K562 (cell line): Measurements from ENCODE around the gene ALK. TPM values are rescaled to one million over a fixed set of nuclear protein-coding genes. Genes with fewer than 3 reads are reported as not detected.

Experiments
- ATAC-seq: fragments of 200-7000 bp; cut with Tn5 transposase; 3 replicates; pipeline ENCODE4 v1.9.1; 2020; ENCODE audit warnings: moderate library complexity
- BruUV-seq: library from RNA; stranded (reverse); fragments of 400-500 nt; replicated peaks from 2 replicates; lab custom pipeline; 2021; lab: Mats Ljungman, UMichigan
- CTCF ChIA-PET: fragments of 300-600 bp; formaldehyde crosslinking; extraction: SDS; loops from one replicate; lab custom pipeline; 2021; ENCODE audit warnings: low intra/inter-chr PET ratio; lab: Yijun Ruan, JAX
- POLR2A ChIA-PET: fragments of 300-600, 350-650 bp; sonication (Branson Sonifier 250); formaldehyde crosslinking; extraction: SDS; loops from one replicate; lab custom pipeline; 2021; ENCODE audit warnings: antibody characterized with exemption, inconsistent platforms; lab: Yijun Ruan, JAX
- DNase-seq, 4 experiments: peaks; one replicate each; pipeline versions ENCODE4 v3.0.0 to v3.0.0-alpha.2; 2011 to 2018; ENCODE audit warnings: low spot score in 3 of 4, mixed read lengths in 3 of 4; ENCODE audit errors: extremely low read depth in 1 of 4
- FAIRE-seq: peaks from 2 replicates; lab custom pipeline; 2011; peaks lifted over from hg19 to GRCh38; lab: Jason Lieb, UNC
- H2AFZ ChIP-seq: 2 replicates; pipeline ENCODE4 v1.6.0; 2011; ENCODE audit warnings: low read depth, low read length, control low read depth, inconsistent platforms
- H3K27ac ChIP-seq: fragments of 200-600 bp; 3 replicates; pipeline ENCODE4 v1.8.0; 2011; ENCODE audit warnings: low read depth, mild to moderate bottlenecking, control low read depth, inconsistent platforms, low read length, moderate library complexity, mixed read lengths; ENCODE audit errors: extremely low read depth
- H3K27me3 ChIP-seq, 2 experiments: fragments of 300-600 bp in 1 of 2; 2 replicates in 1 of 2; 3 replicates in 1 of 2; pipeline versions ENCODE4 v1.6.0 to v1.8.0; 2011; ENCODE audit warnings: inconsistent platforms in 2 of 2, low read length in 2 of 2, mild to moderate bottlenecking in 1 of 2, mixed read lengths in 1 of 2, moderate library complexity in 1 of 2; ENCODE audit not compliant: control insufficient read depth in 2 of 2, insufficient read depth in 2 of 2
- H3K36me3 ChIP-seq: fragments of 300-600 bp; 3 replicates; pipeline ENCODE4 v1.8.0; 2011; ENCODE audit warnings: mild to moderate bottlenecking, low read length, inconsistent platforms; ENCODE audit not compliant: control insufficient read depth, insufficient read depth
- H3K4me1 ChIP-seq, 2 experiments: fragments of 200-600 bp in 1 of 2; replicated peaks in 1 of 2; 2 replicates in 1 of 2; 3 replicates in 1 of 2; pipeline versions ENCODE4 v1.5.1 to v1.8.0; 2011; ENCODE audit warnings: inconsistent platforms in 2 of 2, low read length in 2 of 2, mild to moderate bottlenecking in 1 of 2, mixed read lengths in 1 of 2, moderate library complexity in 1 of 2; ENCODE audit not compliant: control insufficient read depth in 2 of 2, insufficient read depth in 2 of 2
- H3K4me2 ChIP-seq: 2 replicates; pipeline ENCODE4 v1.6.1; 2011; ENCODE audit warnings: low read length, control low read depth, inconsistent platforms, mixed read lengths; ENCODE audit not compliant: insufficient read depth
- H3K4me3 ChIP-seq: fragments of 200-600 bp; sonication (generic), shearing (Covaris generic); 2 replicates; pipeline ENCODE4 v1.5.1; 2016; ENCODE audit warnings: control low read depth, inconsistent platforms
- H3K79me2 ChIP-seq: fragments of 200-600 bp; 3 replicates; pipeline ENCODE4 v1.8.0; 2011; ENCODE audit warnings: low read length, inconsistent platforms; ENCODE audit not compliant: control insufficient read depth, insufficient read depth
- H3K9ac ChIP-seq, 2 experiments: 2 replicates each; pipeline versions ENCODE4 v1.6.0 to v1.6.1; 2011; ENCODE audit warnings: low read depth in 2 of 2, low read length in 2 of 2, control low read depth in 1 of 2, inconsistent platforms in 1 of 2, mild to moderate bottlenecking in 1 of 2, mixed read lengths in 1 of 2; ENCODE audit not compliant: insufficient read depth in 1 of 2
- H3K9me1 ChIP-seq: one replicate; pipeline ENCODE4 v1.6.0; 2011; ENCODE audit warnings: inconsistent platforms, mild to moderate bottlenecking, low read length, moderate library complexity; ENCODE audit not compliant: control insufficient read depth, insufficient read depth
- H3K9me3 ChIP-seq: replicated peaks from 2 replicates; pipeline ENCODE4 v1.5.1; 2011; ENCODE audit warnings: low read depth, low read length, inconsistent platforms; ENCODE audit not compliant: control insufficient read depth, insufficient read depth
- H4K20me1 ChIP-seq: replicated peaks from 2 replicates; pipeline ENCODE4 v1.6.1; 2011; ENCODE audit warnings: low read length, inconsistent platforms, mixed read lengths; ENCODE audit not compliant: control insufficient read depth, insufficient read depth
- ATF1 ChIP-seq, 2 experiments: fragments of 450-650 bp in 1 of 2; IDR thresholded peaks; 2 replicates each; pipeline ENCODE4 v1.6.1; 2016; ENCODE audit warnings: missing compliant biosample characterization in 1 of 2, missing genetic modification characterization in 1 of 2
- CHD2 ChIP-seq: IDR thresholded peaks from 2 replicates; pipeline ENCODE4 v1.6.1; 2011; ENCODE audit warnings: low read depth, low read length
- FIP1L1 ChIP-seq: fragments of 200-400 bp; formaldehyde crosslinking; IDR thresholded peaks from 2 replicates; pipeline ENCODE4 v1.6.1; 2018; ENCODE audit warnings: mild to moderate bottlenecking, low read depth, low read length; ENCODE audit not compliant: poor library complexity, severe bottlenecking
- GATAD2B ChIP-seq: fragments of 450-650 bp; IDR thresholded peaks from 2 replicates; pipeline ENCODE4 v1.6.1; 2017; ENCODE audit warnings: mild to moderate bottlenecking, borderline replicate concordance
- PHTF2 ChIP-seq: fragments of 250-450 bp; sonication (Bioruptor Pico); IDR thresholded peaks from 2 replicates; pipeline ENCODE4 v1.5.0; 2021; ENCODE audit warnings: mild to moderate bottlenecking
- SNAPC5 ChIP-seq: fragments of 250-450 bp; sonication (Bioruptor Pico); IDR thresholded peaks from 2 replicates; pipeline ENCODE4 v1.8.0; 2021; ENCODE audit warnings: moderate library complexity, mild to moderate bottlenecking, inconsistent platforms
- ZNF695 ChIP-seq: fragments of 450-650 bp; formaldehyde crosslinking; IDR thresholded peaks from 2 replicates; pipeline ENCODE4 v1.4.0; 2020; ENCODE audit warnings: mild to moderate bottlenecking, moderate library complexity
- ZNF766 ChIP-seq: fragments of 200-800 bp; sonication (Bioruptor generic); conservative IDR thresholded peaks from 2 replicates; pipeline ENCODE4 v1.6.1; 2016; ENCODE audit warnings: missing genetic modification characterization, missing compliant biosample characterization
- ZZZ3 ChIP-seq: fragments of 450-650 bp; IDR thresholded peaks from 2 replicates; pipeline ENCODE4 v1.6.1; 2016; ENCODE audit warnings: antibody characterized with exemption, mild to moderate bottlenecking, moderate library complexity
- WGBS: fragments of 100-300 bp; shearing (Covaris generic); methylation state at CpG from one replicate; pipeline ENCODE4 v1.1.6; 2016; ENCODE audit warnings: low coverage, mixed read lengths; ENCODE audit not compliant: insufficient coverage; ENCODE audit errors: missing lambda C conversion rate; 5-methylcytosine and 5-hydroxymethylcytosine counted together
- in situ Hi-C: fragments of 300-500 bp; cut with MboI; formaldehyde crosslinking; loops from 4 replicates; pipeline ENCODE4 v1.15.0; 2018; ENCODE audit warnings: inconsistent platforms, mixed read lengths
- intact Hi-C: fragments of 100-400 bp; cut with micrococcal nuclease; formaldehyde crosslinking; loops from 2 replicates; pipeline ENCODE4 v1.14.2; 2022
- polyA plus RNA-seq, 8 experiments: library from polyadenylated mRNA; depleted of rRNA in 4 of 8; stranded (reverse) in 5 of 8; unstranded in 3 of 8; fragments of >200 nt; fragmentation: Nextera tagmentation in 2 of 8; fragmentation: Illumina TruSeq in 1 of 8; extraction: Ambion mirVana in 2 of 8; extraction: Trizol in 1 of 8; gene quantifications; 2 replicates each; pipeline versions ENCODE4 v1.2.1 to v1.2.3, GENCODE V29; 2011 to 2014; ENCODE audit warnings: inconsistent platforms in 1 of 8, missing spikeins in 1 of 8
- total RNA-seq, 7 experiments: library from RNA; depleted of rRNA in 6 of 7; stranded (reverse); fragments of >200 nt in 6 of 7; fragmentation: Illumina TruSeq in 2 of 7; extraction: Trizol in 2 of 7; gene quantifications; 2 replicates each; pipeline versions ENCODE4 v1.2.1 to v1.2.3, GENCODE V29; 2011 to 2021; ENCODE audit warnings: low replicate concordance in 1 of 7

The ALK gene
- total and polyA plus RNA-seq, 9 of the 15 experiments (the other 6 are each of a cell fraction or from before 2014, with no cell fraction given), result not detected

- intact Hi-C loops, result no loop called here
- Histone ChIP-seq H3K4me2 (no peak overlapping the region), H3K9ac (no peak overlapping the region), H3K4me3 (no peak overlapping the region), H2AFZ (no peak overlapping the region), H3K27me3 (no peaks in the 10 kb centered on the region), H3K9me1 (no peaks in the 10 kb centered on the region), H3K79me2 (no peaks in the 10 kb centered on the region), H3K27ac (no peak overlapping the region), H3K4me1 (no peaks in the 10 kb centered on the region), H4K20me1 (no peaks in the 10 kb centered on the region), H3K9me3 (no peaks in the 10 kb centered on the region), H3K36me3 (no peaks in the 10 kb centered on the region)
- ATAC-seq, result no peak
- no peak for DNase-seq
- no TSS peak for BruUV-seq
- FAIRE-seq, result no peak
- ChIA-PET CTCF (no interaction called here), POLR2A (interaction anchor here (0.8 kb wide), 1 partner anchor 34 kb away, joined by 3 read pairs; no protein-coding TSS in a partner anchor)
- TF ChIP-seq FIP1L1 (no peak), GATAD2B (no peak), ZZZ3 (no peak), CHD2 (no peak), ZNF766 (no peak), SNAPC5 (CRISPR knock-in tag) (no peak), PHTF2 (CRISPR knock-in tag) (no peak), ZNF695 (CRISPR knock-in tag) (no peak), ATF1 (CRISPR knock-in tag; IDR thresholded peaks at IDR 0.05) (no peak), ATF1 (tag; IDR thresholded peaks at IDR 0.05) (no peak)
- under 1% methylated on average over 9 of the region's 9 CpGs for WGBS
- in situ Hi-C loops, result no loop called here
These were observed 153.6 kb downstream of the ALK start for GRCh38 chr2:29767606-29768335.
